Stimulated activated CD8-positive, alpha-beta memory T cell treated with anti-CD3 and anti-CD28 coated beads, Interleukin-12 subunit alpha, Interleukin-12 subunit beta, amount 100 ng/mL, for 24 hours (primary cell): ENCODE measurements around the gene PAN3.

Experiments
- DNase-seq: peaks from one replicate; pipeline ENCODE4 v3.0.0-alpha.2; 2020; ENCODE audit errors: extremely low read depth

The PAN3 gene

GRCh38 chr13:28219408-28220099 lies 81.2 kb downstream of the PAN3 start:
- no peak for DNase-seq

- no peak for DNase-seq
Observed at GRCh38 chr13:28220166-28220565, 81.8 kb downstream of the PAN3 start.

- no peak for DNase-seq
Observed at GRCh38 chr13:28229522-28230411, 91.4 kb downstream of the PAN3 start.

- DNase-seq: no peak
Observed at GRCh38 chr13:28231642-28232041, 93.3 kb downstream of the PAN3 start.

GRCh38 chr13:28237944-28238343 lies 99.6 kb downstream of the PAN3 start:
- no peak for DNase-seq

DNA sequence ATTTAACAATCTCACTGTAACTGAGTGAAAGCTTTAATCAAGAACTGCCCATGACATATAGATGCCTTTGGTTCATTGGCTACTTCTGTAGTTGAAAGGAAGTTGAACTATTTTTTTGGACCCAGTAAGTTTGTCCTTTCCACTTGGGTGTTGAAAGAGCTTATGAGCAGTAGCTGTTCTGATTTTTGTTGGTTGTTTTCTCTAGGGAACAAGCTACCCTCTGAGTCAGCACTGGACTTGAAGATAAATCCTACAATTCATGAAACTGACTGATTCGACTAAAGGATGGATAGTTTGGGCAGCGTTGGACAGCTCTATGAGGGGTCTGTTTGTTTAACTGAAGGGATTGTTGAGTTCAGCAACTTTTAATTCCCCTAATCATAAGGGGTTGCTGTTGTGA lies 101.0 kb downstream of the PAN3 start:
- no peak for DNase-seq

DNA sequence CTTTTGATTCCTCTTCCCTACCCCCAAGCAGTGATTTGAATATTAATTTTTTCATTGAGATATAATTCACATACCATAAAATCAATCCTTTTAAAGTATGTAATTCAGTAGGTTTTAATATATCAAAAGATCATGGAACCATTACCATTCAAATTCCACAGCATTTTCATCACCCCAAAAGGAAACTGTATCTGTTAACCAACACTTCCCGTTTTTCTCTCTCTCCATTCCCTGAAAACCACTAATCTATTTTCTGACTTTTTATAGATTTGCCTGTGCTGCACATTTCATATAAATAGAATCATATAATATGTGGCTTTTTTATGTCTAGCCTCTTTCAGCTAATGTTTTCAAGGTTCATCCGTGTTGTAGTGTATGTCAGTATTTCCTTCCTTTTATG lies 107.1 kb downstream of the PAN3 start:
- no peak for DNase-seq

- DNase-seq: no peak
Observed at GRCh38 chr13:28246891-28247290, 108.5 kb downstream of the PAN3 start.

DNA sequence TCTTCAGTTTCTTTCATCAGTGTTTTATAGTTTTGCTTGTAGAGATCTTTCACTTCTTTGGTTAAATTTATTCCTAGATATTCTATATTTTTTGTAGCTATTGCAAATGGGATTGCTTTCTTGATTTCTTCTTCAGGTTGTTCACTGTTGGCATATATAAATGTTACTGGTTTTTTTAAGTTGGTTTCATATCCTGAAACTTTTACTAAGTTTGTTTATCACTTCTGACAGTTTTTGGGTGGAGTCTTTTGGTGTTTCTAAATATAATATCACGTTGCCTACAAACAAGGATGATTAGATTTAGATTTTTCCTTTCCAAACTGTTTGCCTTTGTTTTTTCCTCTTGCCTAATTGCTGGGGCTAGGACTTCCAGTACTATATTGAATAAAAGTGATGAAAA lies 109.7 kb downstream of the PAN3 start:
- no peak for DNase-seq

DNA sequence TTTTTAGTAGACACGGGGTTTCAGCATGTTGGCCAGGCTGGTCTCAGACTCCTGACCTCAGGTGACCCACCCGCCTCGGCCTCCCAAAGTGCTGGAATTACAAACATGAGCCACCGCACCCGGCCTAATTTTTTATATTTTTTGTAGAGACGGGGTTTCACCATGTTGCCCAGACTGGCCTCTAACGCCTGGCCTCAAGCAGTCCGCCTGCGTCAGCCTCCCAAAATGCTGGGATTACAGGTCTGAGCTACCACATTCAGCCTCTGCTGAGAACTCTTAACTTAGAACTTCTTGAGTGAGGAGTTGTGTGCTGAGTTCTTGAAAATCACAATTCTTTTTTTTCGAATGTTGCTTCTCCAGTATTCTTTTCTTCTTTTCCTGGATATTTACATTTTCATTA lies 112.2 kb downstream of the PAN3 start:
- DNase-seq: no peak

DNA sequence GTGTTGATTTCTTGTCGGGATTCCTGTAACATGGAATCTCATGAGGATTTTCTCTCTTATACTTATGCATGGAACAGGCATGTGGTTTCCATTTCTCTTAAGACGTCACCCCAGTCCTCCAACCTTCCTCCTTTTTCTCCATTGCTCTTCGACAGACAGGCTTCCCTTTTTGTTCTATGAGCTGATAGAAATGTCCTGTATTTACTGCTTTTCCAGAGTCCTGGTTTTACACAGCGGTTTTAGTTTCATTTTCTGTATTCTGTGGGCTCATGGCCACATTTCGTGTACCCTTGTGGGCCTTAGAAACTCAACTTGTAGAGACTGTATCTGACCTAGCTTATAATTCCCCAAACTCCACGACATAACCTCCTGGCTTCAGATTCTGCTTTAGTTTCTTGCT lies 113.1 kb downstream of the PAN3 start:
- no peak for DNase-seq

DNA sequence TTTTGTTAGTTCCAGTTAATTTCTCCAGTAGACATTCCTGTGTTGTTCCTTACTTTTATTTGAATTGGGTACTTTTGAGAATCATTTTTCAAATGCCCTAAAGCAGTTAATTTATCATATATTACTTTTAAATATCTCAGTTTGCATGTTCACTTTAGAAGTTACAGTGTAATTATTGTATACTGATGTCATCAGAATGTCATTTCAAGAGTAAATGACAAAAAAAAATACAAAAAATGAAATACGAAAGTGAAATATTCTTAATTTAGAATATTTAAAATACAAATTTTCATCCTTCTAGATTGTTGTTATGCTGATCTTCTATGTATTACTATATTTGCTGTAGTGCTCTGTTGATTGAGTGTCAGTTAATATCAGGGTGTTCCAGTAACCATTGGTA lies 114.2 kb downstream of the PAN3 start:
- no peak for DNase-seq

DNA sequence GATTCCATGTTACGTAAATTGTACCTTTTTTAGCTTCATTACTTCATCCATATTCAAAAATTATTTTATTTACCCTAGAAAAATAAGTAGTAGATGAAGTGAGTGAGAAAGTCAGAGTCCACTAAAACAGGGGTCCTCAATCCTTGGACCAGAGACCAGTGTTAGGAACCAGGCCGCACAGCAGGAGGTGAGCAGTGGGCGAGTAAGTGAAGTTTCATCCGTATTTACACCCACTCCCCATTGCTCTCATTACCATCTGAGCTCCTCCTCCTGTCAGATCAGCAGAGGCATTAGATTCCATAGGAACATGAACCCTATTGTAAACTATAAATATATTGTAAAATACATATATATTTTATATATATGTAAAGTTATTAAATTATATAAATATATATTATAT lies 119.0 kb downstream of the PAN3 start:
- DNase-seq: no peak

- no peak for DNase-seq
Observed at GRCh38 chr13:28258417-28258816, 120.1 kb downstream of the PAN3 start.

GRCh38 chr13:28267497-28267896 lies 129.2 kb downstream of the PAN3 start:
- DNase-seq: no peak

DNA sequence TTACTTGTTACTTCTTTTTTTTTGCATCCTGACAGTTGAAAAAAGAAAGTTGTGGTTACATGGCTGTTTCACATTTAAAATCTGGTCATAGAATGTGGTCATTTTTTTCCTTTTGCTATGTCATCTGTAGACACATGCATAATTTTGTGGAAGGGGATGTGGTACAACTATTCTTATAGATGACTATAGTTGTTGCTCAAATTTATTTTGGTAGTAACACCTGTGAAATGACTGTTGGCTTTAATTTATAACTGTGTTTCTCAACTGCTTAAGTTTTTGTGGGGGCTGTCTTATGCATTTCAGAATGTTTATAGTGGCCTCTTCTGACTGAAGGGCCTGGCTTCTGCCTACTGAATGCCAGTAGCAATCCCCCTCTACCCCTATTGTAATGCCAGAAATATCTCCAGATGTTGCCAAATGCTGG lies 130.5 kb downstream of the PAN3 start:
- no peak for DNase-seq

DNA sequence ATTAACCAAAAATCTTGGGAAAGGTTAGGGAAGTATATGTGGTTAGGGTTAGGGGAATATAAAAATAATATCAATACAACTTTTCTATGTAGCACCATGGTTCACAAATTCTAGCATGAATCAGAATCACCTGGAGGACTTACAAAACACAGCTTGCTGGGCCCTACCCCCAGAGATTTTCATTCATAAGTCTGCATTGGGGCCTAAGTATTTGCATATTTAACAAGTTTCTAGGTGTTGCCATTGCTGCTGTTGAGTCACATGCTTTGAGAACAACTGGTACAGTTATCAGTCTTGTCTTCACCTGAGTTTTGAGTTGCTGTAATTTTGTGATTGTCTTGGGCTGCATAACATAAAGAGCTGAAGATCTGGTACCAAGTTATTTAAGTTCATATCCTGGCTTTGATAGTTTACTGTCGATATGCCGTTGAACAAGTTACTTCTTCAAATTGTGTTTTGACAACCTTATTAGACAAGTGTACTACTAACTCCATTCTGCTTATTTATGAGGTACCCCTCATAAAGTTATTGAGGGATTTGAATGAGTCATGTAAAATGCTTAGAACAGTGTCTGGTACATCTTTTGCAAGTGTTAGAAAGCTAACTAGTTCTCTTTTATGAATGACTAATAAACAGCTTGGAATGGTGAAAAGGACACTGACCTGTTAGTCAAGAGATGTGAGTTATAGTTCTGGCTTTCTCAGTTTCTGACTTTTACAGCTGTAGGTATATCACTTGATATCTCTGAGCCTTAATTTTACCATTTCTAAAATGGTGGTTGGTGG lies 132.9 kb downstream of the PAN3 start:
- DNase-seq: no peak

DNA sequence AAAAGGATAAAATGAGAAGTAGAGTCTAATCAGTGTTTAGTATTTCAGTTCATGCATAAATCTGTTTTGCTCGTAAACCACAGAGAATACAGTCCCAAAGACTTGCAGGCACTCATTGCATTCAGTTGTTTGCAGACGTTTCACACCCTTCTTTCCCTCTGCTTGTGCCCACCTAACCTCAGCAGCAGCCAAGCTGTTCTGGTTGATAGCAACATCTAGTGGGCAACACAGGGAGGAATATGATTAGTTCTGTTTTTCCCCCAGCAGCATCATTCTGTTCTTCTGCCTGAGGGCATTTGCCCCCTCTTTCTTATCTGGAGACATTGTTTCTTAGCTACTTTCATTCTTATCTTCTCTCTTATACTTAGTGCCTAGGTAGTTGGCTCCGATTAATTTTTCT lies 135.6 kb downstream of the PAN3 start:
- DNase-seq: no peak

- no peak for DNase-seq
Observed at GRCh38 chr13:28282451-28282850, 144.1 kb downstream of the PAN3 start.

DNA sequence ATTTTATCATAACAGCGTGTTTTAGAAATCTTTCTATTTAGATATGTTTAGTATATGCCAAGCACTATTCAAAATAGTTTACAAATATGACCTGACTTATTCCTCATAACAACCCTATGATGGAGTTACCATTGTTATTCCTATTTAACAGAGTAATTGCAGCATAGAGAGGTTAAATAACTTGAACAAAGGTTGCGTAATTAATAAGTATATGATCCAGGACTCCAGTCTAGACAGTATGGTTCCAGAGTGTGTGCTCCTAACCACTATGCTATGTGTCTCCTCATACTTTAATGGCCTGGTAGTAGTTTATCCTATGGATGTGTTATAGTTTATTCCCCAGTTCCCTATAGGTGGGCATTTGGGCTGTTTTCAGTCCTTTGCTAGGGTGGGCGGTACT lies 145.3 kb downstream of the PAN3 start:
- DNase-seq: no peak

DNA sequence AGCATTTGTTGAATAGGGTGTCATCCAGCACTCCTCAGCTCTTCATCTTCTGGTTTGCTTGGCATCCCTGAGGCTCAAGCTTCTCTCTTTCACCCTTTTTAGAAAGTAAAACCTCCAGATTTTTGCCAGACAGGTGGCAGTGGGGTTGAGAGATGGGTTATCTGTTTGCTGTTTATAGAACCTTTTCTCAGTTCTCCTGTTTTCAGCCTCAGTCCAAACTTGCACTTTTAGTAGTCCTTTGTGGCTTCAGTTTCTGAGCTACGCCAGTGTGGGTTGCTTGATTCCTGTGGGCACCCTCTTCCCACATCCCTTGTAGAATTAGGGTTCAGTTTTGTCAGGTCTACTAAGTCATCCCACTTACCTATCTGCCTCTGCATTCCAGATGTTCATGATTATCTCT lies 147.9 kb downstream of the PAN3 start:
- no peak for DNase-seq

DNA sequence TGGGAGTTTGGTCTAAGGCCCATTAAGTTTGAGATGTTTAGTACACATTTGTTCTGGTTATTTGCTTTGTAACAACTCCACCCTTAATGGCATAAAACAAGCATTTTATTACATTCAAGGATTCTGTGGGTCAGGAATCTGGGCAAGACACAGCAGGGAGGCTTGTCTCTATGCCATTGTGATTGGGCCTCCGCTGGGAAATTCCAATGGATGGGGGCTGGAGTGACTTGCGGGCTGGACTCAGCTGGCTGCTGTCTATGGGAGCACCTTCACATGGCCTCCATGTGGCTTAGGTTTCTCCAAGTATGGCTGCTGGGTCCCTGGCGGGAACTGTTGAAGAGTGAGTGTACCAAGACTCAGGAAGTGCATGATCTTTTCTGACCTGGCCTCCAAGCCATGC lies 159.0 kb downstream of the PAN3 start:
- DNase-seq: no peak

DNA sequence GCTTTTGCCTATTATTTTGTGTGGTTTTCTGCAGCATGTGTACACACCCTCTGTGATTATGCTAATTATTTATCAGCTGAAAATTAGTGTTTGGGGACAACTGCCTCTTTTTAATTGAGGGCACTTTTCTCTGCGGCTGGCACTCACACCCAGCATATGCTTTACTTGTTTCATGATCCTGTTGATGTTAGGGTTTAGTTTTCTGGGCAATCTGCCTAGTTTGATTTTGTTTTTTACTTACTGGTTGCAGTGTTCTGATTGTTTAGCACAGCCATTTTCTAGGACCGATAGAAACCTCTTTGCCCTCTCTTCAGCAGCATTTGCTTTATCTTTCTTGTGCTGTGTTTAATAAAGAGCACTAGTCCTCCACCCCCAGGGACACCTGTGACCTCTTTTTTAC lies 161.6 kb downstream of the PAN3 start:
- DNase-seq: no peak
